Upper lobe of right lung (tissue), 1 donor: ENCODE results near the gene FGB. TPM values are rescaled to one million over a fixed set of nuclear protein-coding genes. Genes with fewer than 3 reads are reported as not detected.

Experiments
- ATAC-seq: fragments of 200-7000 bp; cut with Tn5 transposase; one replicate; pipeline ENCODE4 v1.9.1; 2020; ENCODE audit warnings: mild to moderate bottlenecking, moderate library complexity
- DNase-seq: peaks from one replicate; pipeline ENCODE4 v3.0.0-alpha.2; 2020
- H3K27ac ChIP-seq: fragments of 200-600 bp; one replicate; pipeline ENCODE4 v1.8.0; 2022
- H3K27me3 ChIP-seq: fragments of 200-600 bp; one replicate; pipeline ENCODE4 v1.8.0; 2022; ENCODE audit warnings: mild to moderate bottlenecking
- H3K36me3 ChIP-seq: fragments of 200-600 bp; one replicate; pipeline ENCODE4 v1.8.0; 2022
- H3K4me1 ChIP-seq: fragments of 200-600 bp; one replicate; pipeline ENCODE4 v1.8.0; 2022
- H3K4me3 ChIP-seq: fragments of 200-600 bp; one replicate; pipeline ENCODE4 v1.8.0; 2022; ENCODE audit warnings: mild to moderate bottlenecking
- H3K9me3 ChIP-seq: fragments of 200-600 bp; one replicate; pipeline ENCODE4 v1.8.0; 2022
- intact Hi-C: fragments of 100-400 bp; cut with DNase I; formaldehyde crosslinking; loops from one replicate; pipeline ENCODE4 v1.11.0; 2022
- total RNA-seq: library from RNA; stranded (reverse); fragmentation: NEBNext Ultra II Directional; extraction: Animal tissue kit (Norgen Biotek cat#: 25700); gene quantifications from one replicate; pipeline ENCODE4 v1.2.1, GENCODE V29; 2021
- TF ChIP-seq, protein P1 (sequence below): fragments of 200-600 bp; IDR thresholded peaks from one replicate; pipeline ENCODE4 v1.8.0; 2022; ENCODE audit warnings: antibody characterized with exemption
- donor health status: DM: no; HTN: yes; CAD: no; lungs with severe emphysema.

FGB gene
- total RNA-seq, 1 donor from 2014 or later, result 1.2 TPM

DNA sequence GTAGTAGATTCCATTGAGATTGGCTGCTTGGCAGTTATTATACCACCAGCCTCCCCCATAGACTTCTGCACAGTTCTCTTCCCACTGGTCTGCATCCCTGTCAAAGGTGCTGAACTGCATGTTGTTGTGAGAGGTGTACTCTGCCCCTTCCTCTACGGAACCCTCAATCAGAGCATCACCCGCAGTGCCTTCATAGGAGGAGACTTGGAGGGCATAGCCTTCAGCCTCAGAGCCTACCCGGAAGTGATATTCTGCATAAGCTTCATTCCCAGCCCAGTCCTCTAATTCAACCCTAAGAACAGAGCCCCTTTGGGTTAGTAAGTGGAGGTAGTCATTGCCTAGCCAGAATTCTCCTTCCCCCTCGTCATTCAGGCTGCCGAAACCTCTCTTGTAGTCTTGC is 21.4 kb downstream of the FGB start:
- Histone ChIP-seq H3K9me3 (no peaks in the 10 kb centered on the region), H3K4me1 (no peaks in the 10 kb centered on the region), H3K27me3 (peaks cover 3% of the 10 kb centered on the region), H3K27ac (no peak overlapping the region), H3K4me3 (no peak overlapping the region), H3K36me3 (no peaks in the 10 kb centered on the region)
- ATAC-seq (no peak), DNase-seq (no peak)
- TF ChIP-seq, protein P1, sequence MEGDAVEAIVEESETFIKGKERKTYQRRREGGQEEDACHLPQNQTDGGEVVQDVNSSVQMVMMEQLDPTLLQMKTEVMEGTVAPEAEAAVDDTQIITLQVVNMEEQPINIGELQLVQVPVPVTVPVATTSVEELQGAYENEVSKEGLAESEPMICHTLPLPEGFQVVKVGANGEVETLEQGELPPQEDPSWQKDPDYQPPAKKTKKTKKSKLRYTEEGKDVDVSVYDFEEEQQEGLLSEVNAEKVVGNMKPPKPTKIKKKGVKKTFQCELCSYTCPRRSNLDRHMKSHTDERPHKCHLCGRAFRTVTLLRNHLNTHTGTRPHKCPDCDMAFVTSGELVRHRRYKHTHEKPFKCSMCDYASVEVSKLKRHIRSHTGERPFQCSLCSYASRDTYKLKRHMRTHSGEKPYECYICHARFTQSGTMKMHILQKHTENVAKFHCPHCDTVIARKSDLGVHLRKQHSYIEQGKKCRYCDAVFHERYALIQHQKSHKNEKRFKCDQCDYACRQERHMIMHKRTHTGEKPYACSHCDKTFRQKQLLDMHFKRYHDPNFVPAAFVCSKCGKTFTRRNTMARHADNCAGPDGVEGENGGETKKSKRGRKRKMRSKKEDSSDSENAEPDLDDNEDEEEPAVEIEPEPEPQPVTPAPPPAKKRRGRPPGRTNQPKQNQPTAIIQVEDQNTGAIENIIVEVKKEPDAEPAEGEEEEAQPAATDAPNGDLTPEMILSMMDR, result no peak
- intact Hi-C loops, result no loop called here

DNA sequence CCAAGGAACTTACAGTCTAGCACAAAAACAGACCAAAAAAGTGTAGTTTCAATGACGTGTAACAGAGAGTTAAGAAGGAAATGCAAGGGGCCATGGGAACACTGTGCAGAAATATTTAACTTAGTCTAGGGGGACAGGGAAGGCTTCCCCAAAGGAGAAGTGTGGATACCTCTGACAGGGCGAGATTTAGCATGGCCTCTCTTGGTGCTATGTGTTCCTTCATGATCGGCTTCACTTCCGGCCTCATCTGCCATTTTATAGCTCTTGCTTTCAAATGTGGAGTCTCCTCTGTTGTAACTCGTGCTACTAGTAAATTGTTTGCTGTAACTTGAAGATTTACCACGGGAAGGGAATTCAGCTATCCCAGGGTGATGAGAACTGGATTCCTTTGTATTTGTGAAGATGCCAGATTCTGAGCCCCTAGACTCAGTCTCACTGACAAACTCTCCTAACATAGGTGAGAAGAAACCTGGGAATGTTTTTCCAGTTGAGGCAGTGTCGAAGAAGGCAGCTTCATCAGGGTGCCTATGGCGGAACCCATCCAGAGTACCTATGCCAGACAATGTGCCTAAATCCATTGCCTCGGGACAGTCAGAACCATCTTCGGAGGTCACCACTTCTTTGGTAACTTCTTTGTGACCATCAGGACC is 22.7 kb downstream of the FGB start:
- TF ChIP-seq, protein P1, result no peak
- Histone ChIP-seq H3K36me3 (no peaks in the 10 kb centered on the region), H3K4me3 (no peak overlapping the region), H3K4me1 (no peaks in the 10 kb centered on the region), H3K9me3 (no peaks in the 10 kb centered on the region), H3K27me3 (peaks cover 3% of the 10 kb centered on the region), H3K27ac (no peak overlapping the region)
- no peak for DNase-seq
- intact Hi-C loops, result no loop called here
- no peak for ATAC-seq

DNA sequence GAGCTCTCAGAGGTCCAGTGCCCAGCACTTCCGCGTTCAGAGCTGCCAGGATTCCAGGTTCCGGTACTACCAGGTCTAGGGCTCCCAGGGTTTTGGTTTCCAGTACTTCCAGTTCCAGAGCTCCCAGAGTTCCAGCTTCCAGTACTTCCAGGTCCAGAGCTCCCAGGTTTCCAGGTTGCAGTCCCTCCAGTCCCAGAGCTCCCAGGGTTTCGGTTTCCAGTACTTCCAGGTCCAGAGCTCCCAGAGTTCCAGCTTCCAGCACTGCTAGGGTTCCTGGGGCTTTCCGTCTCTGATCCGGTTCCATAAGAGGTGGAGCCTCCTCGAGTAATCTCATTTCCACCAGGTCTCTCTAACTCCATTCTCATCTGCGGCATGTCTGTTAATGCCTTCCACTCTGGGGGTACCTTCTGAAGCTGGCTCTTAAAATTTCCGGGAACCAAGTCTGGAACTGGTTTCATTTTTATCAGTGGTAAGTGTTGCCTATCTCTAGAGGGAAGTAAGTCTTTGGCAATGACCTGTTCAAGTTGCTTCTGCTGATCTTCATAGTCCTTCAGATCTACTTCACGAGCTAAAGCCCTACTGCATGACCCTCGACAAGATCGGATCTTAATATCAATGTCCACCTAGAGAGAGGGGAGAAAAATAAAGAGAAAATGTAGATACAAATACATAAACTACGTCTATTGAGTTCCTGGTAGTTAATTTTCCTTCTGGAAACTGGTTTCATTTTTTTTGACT is 23.7 kb downstream of the FGB start:
- Histone ChIP-seq H3K27ac (no peak overlapping the region), H3K4me3 (no peak overlapping the region), H3K27me3 (peaks cover 3% of the 10 kb centered on the region), H3K36me3 (no peaks in the 10 kb centered on the region), H3K4me1 (no peaks in the 10 kb centered on the region), H3K9me3 (no peaks in the 10 kb centered on the region)
- TF ChIP-seq, protein P1, result no peak
- ATAC-seq, result no peak
- intact Hi-C loops, result no loop called here
- DNase-seq, result no peak

- Histone ChIP-seq H3K4me3 (no peak overlapping the region), H3K9me3 (no peaks in the 10 kb centered on the region), H3K27me3 (peaks cover 3% of the 10 kb centered on the region), H3K36me3 (no peaks in the 10 kb centered on the region), H3K4me1 (no peaks in the 10 kb centered on the region), H3K27ac (no peak overlapping the region)
- no peak for ATAC-seq
- DNase-seq, result no peak
- TF ChIP-seq, protein P1, result no peak
- intact Hi-C loops, result no loop called here
These were observed 25.4 kb downstream of the FGB start for GRCh38 chr4:154588198-154588597.

DNA sequence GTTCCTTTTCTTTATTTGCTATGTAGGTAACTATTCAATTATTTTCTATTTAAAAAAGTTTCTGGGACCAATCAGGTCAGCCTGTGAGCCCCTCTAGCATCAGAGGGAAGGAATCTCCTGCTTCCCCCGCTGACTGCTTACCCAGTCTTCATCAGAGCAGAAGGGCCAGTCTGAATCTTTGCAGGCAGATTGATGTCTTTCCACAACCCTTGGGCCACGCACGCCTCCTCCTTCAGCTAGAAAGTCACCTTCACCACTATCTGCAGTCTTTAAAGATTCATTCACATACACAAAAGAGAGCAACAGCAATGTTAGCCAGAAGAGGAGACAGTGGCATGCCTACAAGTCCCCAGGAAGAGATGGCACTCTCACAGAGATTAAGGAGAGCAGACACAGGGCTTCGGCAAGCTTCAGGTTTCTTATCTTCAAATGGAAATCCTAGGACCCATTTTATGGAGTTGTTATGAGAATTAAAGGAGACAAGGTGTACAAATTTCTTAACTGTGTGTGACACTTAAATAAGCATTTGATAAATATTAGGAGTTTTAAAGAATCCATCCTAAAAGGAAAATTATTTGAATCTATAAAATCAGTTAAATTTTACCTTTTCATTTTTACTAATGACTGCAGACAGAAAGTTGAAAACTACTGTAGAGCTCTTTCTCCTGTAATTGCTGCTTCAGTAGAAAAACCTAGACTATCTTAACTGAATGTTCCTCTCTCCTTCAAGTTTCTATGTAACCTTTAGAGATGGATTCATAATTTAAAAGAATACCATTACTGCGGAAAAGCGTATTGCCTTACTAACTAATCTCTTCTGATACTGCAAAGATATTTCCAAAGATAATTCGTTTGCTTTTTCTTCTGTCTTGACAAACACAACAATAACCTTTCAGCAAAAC is 26.7 kb downstream of the FGB start:
- H3K4me3 ChIP-seq, result no peak overlapping the region
- no peak overlapping the region for H3K27ac ChIP-seq
- H3K27me3 ChIP-seq, result peaks cover 3% of the 10 kb centered on the region
- intact Hi-C loops, result no loop called here
- H3K4me1 ChIP-seq, result no peaks in the 10 kb centered on the region
- H3K36me3 ChIP-seq, result no peaks in the 10 kb centered on the region
- H3K9me3 ChIP-seq, result no peaks in the 10 kb centered on the region
- TF ChIP-seq, protein P1, result no peak
- DNase-seq (no peak), ATAC-seq (no peak)
